Measurements from ENCODE around the gene USF3.

The USF3 gene

GRCh38 chr3:113696658-113697499 is 437 bp upstream of the USF3 start:
- peak; percentile 99 for DNase-seq

- DNase-seq, result no peak
Measured at GRCh38 chr3:113695431-113695785, 1.0 kb downstream of the USF3 start.

- DNase-seq, result no peak
Measured at GRCh38 chr3:113690482-113690881, 6.0 kb downstream of the USF3 start.

- no peak for DNase-seq
Measured at GRCh38 chr3:113685956-113686721, 10.3 kb downstream of the USF3 start.

- no peak for DNase-seq
Measured at GRCh38 chr3:113685124-113685523, 11.3 kb downstream of the USF3 start.

- DNase-seq, result no peak
Measured at GRCh38 chr3:113684271-113684819, 12.1 kb downstream of the USF3 start.

- no peak for DNase-seq
Measured at GRCh38 chr3:113678773-113679172, 17.7 kb downstream of the USF3 start.

- no peak for DNase-seq
Measured at GRCh38 chr3:113677737-113678136, 18.7 kb downstream of the USF3 start.

GRCh38 chr3:113676261-113676660 is 20.2 kb downstream of the USF3 start:
- no peak for DNase-seq

GRCh38 chr3:113673593-113673992 is 22.8 kb downstream of the USF3 start:
- no peak for DNase-seq

- DNase-seq, result no peak
Measured at GRCh38 chr3:113668015-113668414, 28.4 kb downstream of the USF3 start.

- DNase-seq, result no peak
Measured at GRCh38 chr3:113664523-113665094, 31.8 kb downstream of the USF3 start.

- DNase-seq, result no peak
Measured at GRCh38 chr3:113663761-113664160, 32.7 kb downstream of the USF3 start.

GRCh38 chr3:113663324-113663750 is 33.1 kb downstream of the USF3 start:
- no peak for DNase-seq

GRCh38 chr3:113662824-113663223 is 33.6 kb downstream of the USF3 start:
- no peak for DNase-seq

GRCh38 chr3:113660896-113661295 is 35.5 kb downstream of the USF3 start:
- DNase-seq, result peak; percentile 82

GRCh38 chr3:113660458-113660857 is 36.0 kb downstream of the USF3 start:
- no peak for DNase-seq

GRCh38 chr3:113659996-113660395 is 36.4 kb downstream of the USF3 start:
- DNase-seq, result no peak

- DNase-seq, result peak; percentile 75
Measured at GRCh38 chr3:113659101-113659541, 37.3 kb downstream of the USF3 start.

GRCh38 chr3:113658107-113658506 is 38.3 kb downstream of the USF3 start:
- no peak for DNase-seq

GRCh38 chr3:113654851-113655250 is 41.6 kb downstream of the USF3 start:
- DNase-seq, result no peak

- DNase-seq, result no peak
Measured at GRCh38 chr3:113654310-113654709, 42.1 kb downstream of the USF3 start.

- DNase-seq, result no peak
Measured at GRCh38 chr3:113649174-113649845, 47.1 kb downstream of the USF3 start.

All from NCI-H1694 (cell line).